Measurements from ENCODE around the gene SLC16A9.

SLC16A9 gene

GRCh38 chr10:59713196-59713821 is 3.7 kb upstream of the SLC16A9 start:
- DNase-seq (ENCODE audit: low spot score): no peak
- TF ChIP-seq CTCF (IDR thresholded peaks at IDR 0.05; ENCODE audit: extremely low read depth, missing control alignments): no peak

DNA sequence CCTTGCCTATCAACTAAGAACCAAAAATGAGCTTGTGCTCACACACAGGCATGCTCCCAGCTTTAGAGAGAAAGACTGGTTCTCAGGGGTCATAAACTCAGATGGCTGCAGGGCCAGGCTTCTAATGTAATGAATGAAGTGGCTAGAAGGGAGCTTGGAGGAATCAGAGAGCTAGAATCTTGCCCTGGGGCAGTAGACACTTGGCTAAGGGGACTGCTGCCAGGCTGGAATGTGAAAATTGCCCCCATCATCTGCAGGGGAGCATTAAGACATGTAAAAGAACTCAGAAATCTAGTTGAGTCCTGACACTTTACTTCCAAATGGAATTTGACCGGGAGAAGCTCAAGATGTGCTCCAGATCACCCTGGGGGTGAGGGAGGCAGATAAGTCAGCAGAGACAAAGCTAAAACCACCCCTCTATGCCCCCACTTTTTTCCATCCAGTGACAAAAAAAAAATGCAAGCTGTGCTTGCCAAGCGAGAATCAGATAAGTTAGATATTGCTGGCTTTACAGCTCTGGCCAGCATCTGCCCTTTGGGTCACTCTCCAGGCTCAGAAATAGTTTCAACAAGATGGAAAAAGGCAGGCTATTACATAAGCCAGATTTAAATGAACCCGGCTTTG is 2.3 kb upstream of the SLC16A9 start:
- no peak for DNase-seq (ENCODE audit: low spot score)
- TF ChIP-seq CTCF (IDR thresholded peaks at IDR 0.05; ENCODE audit: extremely low read depth, missing control alignments): no peak

DNA sequence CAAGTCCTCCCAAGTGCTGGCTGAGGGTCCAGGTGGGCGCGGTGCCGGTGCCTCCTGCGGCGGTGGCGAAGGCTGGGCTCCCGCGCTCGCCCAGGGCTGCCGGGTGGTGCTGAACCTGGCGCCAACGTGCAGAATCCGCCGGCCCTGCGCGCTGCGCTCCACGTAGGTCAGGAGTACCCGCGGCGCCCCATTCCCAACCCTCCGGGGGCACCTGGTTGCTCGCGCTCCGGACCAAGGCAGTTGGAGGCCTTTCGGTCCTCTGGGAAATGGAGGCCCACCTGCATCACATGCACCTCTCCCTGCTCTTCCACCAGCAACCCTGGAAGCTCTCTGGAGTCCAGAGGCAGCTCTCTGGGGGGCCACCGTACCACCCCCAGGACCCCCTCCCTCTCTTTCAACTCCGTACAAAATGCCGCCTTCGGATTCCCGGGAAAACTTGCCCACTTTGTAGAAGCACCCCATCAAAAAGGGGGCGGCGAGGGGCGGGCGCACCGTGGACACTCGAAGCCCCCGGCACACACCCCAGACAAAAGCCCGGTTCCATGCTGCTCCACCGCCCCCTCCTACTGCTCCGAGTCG is 745 bp downstream of the SLC16A9 start:
- no peak for TF ChIP-seq CTCF (IDR thresholded peaks at IDR 0.05; ENCODE audit: extremely low read depth, missing control alignments)
- DNase-seq (ENCODE audit: low spot score): peak; percentile 62

DNA sequence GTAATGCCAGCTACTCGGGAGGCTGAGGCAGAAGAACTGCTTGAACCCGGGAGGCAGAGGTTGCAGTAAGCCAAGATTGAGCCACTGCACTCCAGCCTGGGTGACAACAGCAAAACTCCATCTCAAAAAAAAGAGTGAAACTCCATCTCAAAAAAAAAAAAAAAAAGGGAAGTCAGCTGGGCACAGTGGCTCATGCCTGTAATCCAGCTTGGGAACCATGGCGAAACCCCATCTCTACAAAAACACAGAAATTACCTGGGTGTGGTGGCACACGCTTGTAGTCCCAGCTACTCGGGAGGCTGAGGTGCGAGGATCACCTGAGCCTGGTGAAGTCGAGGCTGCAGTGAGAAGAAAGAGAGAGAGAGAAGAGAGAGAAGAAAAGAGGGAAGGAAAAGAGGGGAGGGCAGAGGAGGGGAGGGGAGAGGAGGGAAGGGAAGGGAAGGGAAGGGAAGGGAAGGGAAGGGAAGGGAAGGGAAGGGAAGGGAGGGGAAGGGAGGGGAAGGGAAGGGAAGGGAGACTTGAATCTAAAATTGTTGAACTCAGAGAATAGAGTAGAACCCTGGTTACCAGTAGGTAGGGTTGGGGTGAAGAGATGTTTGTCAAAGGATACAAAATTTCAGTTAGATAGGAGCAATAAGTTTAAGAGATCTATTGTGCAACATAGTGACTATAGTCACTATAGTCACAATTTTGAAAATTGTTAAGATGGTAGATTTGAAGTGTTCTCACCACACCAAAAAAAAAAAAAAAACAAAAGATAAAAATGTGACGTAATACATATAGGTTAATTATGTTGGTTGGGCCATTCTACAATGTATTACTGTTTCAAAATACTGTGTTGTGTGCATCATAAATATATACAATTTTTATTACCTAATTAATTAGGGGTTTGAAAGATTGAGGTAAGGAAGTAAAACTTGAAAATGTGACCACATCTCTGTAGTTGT is 2.5 kb downstream of the SLC16A9 start:
- no peak for DNase-seq (ENCODE audit: low spot score)
- TF ChIP-seq CTCF (IDR thresholded peaks at IDR 0.05; ENCODE audit: extremely low read depth, missing control alignments): no peak

DNA sequence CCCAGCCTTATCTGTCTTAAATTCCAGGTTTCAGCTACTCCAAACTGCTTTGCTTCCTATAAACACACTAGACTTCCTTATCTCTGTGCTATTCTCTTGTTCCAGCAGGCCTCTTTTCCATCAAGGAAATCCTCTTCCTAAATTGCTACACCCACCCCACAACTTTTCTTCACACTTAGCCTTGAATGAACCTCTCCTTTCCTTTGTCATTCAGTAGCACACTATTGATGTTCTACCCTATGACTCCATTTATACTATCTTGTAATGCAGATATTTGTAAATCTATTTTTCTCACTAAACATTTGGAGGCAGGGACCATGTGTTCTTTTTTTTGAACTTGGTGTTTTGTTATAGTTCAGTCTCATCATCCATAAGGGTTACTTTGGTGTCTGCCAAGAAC is 3.7 kb downstream of the SLC16A9 start:
- no peak for DNase-seq (ENCODE audit: low spot score)
- TF ChIP-seq CTCF (IDR thresholded peaks at IDR 0.05; ENCODE audit: extremely low read depth, missing control alignments): no peak

DNA sequence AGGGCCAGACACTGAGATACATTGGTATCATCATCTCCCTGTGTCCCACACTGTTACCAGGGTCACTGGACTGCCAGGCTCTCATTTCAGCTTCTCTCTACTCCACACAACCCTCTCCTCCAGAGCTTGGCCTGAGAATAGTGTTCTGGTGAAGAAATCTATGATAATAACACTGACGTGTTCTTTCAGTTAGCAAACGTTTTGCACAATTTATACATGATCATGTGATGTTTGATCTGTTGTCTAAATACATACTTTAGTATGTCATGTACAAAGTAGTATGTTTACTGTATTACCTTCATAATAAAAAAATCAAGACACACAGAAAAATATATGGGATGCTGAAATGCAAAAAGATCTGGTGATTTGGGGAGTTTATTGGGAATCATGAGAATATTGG is 5.0 kb downstream of the SLC16A9 start:
- no peak for TF ChIP-seq CTCF (IDR thresholded peaks at IDR 0.05; ENCODE audit: extremely low read depth, missing control alignments)

More for the DNA sequence above, 5.0 kb downstream of the SLC16A9 start:
- DNase-seq (ENCODE audit: low spot score): no peak

Measured in GM20000 (cell line).